ENCODE results near the gene DNM3.

The DNM3 gene

DNA sequence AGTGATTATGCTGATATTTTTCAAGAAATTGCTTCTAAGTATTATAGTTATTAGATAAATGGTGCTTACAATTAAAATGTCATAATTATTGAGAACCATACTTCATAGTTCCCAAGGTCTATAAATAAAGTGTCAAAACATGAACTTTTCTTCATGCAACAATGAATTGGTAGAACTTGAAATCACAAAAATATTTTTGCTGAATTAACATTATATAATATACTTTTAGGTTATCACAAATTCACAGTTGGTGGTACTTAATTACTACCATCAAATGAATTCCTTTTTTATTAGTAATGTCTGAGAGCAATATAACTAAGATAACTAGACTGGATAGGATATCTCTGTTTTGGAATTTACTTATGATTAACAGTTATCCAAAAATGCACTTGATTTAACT lies 4.7 kb downstream of the DNM3 start:
- no peak for DNase-seq
- Mint-ChIP-seq H3K4me1 (peaks cover 18% of the 10 kb centered on the region), H3K27me3 (peaks cover 37% of the 10 kb centered on the region), H3K4me3 (no peak overlapping the region), H3K27ac (no peak overlapping the region), H3K9me3 (no peaks in the 10 kb centered on the region)
- ATAC-seq: no peak

DNA sequence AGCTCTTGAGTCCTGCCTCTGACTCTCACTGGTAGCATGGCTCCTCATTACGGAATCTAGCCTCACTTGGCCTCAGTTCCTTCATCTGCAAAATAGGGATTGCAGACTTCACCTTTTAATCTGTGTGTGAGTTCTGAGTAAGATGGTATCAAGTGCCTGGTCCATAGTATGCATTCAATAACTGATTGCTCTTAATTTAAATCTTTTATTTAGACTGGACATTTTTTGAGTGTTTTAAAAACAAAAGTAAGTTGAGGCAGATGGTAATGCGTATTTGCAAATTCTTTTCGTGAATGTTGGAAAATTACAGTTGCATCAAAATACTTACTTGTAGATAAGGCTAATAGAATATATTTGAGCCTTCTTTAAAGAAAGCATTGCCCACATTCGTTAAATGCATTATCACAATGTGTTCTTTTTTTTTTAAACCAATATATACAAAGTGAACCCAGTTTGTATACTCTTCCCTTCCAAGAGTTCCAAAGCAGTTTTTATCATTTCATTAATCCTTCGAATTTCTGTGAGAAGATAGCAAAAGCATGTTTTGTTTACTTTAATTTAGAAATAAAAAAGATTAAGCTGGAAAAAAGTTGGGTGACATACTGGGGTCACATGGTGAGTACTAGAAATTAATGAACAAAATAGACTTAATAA lies 8.1 kb downstream of the DNM3 start:
- Mint-ChIP-seq H3K4me3 (no peak overlapping the region), H3K27me3 (peaks cover 11% of the 10 kb centered on the region), H3K4me1 (no peaks in the 10 kb centered on the region), H3K9me3 (no peaks in the 10 kb centered on the region), H3K27ac (no peak overlapping the region)
- no peak for ATAC-seq
- DNase-seq: no peak

DNA sequence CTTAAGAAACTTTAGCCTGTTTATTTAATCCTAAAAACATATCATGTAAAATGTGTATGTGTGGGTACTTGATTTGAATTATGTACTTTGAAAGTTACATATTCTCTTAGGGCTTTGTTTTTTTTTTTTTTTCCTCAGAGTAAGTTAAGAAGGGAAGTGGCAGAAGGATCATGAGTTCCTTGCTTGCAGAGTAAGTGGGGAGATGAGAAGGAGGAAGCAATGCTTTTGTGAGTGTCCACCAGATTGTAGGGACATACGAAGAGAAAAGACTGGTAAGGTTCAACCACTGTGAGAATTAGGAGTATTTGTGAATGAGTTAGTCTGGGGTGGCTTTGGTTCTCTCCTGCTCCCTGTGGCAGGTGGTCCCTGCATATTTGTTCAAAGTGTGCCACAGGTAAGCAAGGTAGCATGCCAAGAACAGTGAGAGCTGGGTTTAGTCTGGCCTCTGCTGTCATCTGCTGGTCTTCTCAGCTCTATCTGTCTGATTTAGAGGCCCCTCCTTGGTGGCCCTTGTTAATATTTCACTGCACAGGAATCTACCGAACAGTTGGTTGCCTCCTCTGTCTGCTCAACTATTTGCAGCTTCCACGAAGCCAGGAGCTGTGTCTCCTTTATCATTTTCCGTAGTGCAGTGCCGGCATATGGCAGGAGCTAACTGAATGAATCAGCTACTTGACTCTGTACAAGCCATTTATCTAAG lies 9.5 kb downstream of the DNM3 start:
- no peaks in the 10 kb centered on the region for H3K9me3 Mint-ChIP-seq
- ATAC-seq (no peak), DNase-seq (no peak)
- no peak overlapping the region for H3K4me3 Mint-ChIP-seq
- H3K27me3 Mint-ChIP-seq: peaks cover 7% of the 10 kb centered on the region
- H3K4me1 Mint-ChIP-seq: no peaks in the 10 kb centered on the region
- H3K27ac Mint-ChIP-seq: no peak overlapping the region

DNA sequence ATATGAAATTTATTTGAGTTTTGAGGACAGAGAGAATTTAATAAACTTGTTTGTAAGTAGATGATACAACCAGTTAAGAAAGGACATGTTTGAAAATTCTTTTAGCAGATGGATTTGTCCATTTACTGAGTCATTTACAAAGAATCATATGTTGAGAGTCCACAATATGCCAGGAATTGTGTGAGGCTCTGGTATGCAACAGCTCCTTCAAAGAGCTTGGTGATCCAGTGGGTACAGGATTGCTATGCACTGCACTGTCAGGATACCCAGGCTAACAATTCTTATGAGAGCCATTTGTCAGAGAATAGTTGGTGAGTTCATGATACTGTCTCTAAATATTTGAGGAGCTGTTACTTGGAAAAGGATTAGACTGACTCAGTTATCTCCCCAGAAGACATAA lies 11.0 kb downstream of the DNM3 start:
- peaks cover 0 to 6% of the 10 kb centered on the region in 2 donors for H3K9me3 Mint-ChIP-seq
- peaks cover 12% of the 10 kb centered on the region for H3K27me3 Mint-ChIP-seq
- DNase-seq: no peak
- no peak for ATAC-seq
- no peaks in the 10 kb centered on the region for H3K4me1 Mint-ChIP-seq
- no peak overlapping the region for H3K4me3 Mint-ChIP-seq
- no peak overlapping the region for H3K27ac Mint-ChIP-seq

DNA sequence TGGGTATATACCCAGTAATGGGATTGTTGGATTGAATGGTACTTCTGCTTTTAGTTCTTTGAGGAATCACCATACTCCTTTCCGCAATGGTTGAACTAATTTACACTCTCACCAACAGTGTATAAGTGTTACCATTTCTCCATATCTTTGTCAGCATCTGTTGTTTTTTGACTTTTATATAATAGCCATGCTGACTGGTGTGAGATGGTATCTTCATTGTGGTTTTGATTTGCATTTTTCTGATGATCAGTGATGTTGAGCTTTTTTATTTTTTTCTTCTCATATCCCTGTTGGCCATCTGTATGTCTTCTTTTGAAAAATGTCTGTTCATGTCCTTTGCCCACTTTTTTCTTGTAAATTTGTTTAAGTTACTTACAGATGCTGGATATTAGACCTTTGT lies 14.1 kb downstream of the DNM3 start:
- no peak overlapping the region for H3K4me3 Mint-ChIP-seq
- H3K27me3 Mint-ChIP-seq: peaks cover 12% of the 10 kb centered on the region
- peaks cover 0 to 10% of the 10 kb centered on the region in 2 donors for H3K9me3 Mint-ChIP-seq
- H3K27ac Mint-ChIP-seq: no peak overlapping the region
- H3K4me1 Mint-ChIP-seq: no peaks in the 10 kb centered on the region
- no peak for ATAC-seq
- DNase-seq: no peak

DNA sequence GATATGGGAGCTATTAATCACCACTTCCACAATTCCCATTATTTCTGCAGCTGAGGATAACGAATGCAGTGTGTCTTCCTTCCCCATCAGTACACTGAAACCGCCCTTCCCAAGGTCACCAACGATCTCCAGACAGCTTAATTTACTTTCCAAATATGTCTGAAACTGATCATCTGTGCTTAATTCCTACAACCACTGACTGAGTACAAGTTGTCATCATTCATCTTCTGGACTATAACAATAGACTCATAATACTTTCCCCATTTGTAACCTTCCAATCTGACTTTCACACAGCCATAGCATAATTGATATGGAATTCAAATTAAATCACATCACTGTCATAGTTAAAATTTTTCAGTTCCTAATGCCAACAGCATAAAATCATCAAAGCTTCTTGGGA lies 17.4 kb downstream of the DNM3 start:
- H3K4me3 Mint-ChIP-seq: no peak overlapping the region
- H3K27ac Mint-ChIP-seq: peak overlapping the region in 1 of 2 donors; percentile 42
- peaks cover 18% of the 10 kb centered on the region for H3K27me3 Mint-ChIP-seq
- peaks cover 0 to 10% of the 10 kb centered on the region in 2 donors for H3K9me3 Mint-ChIP-seq
- no peak for ATAC-seq
- DNase-seq: no peak
- no peaks in the 10 kb centered on the region for H3K4me1 Mint-ChIP-seq

DNA sequence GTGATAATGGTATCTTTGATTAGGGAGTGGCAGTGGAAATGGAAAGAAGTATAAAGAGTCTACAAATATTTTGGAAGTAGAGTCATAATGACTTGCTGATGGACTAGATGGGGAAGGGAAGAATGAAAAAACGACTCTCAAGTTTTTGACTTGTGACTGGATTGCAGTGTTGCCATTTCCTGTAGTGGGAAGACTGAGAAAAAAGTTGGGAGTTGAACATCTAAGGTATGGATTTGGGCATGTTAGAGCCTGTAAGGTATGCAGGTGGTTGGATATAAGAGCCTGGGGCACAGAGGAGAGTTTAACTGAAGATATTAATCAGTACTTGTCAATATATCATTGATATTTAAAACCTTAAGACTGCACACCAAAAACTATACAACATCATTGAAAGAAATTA lies 19.4 kb downstream of the DNM3 start:
- Mint-ChIP-seq H3K27ac (no peak overlapping the region), H3K9me3 (peaks cover 0 to 10% of the 10 kb centered on the region in 2 donors), H3K27me3 (peaks cover 18% of the 10 kb centered on the region), H3K4me3 (no peak overlapping the region), H3K4me1 (no peaks in the 10 kb centered on the region)
- DNase-seq: no peak
- no peak for ATAC-seq

DNA sequence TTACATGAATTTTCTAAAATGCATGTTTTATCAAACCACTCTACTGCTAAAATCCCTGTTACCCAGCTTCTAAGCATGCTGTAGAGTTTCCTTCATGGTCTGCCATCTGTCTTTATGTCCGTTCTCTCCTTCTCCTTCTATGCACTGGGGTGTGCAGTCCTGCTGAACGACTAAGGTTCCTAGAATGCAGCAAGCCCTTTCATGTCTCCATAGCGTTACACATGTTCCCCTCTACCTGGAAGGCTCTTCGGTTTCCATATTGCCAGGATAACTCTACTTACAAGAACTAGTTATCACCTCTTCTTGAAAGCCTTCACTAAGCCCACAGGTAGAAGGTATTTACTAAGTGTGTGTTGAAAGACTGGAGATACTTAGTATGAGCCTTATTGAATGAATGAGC lies 22.2 kb downstream of the DNM3 start:
- no peak for DNase-seq
- H3K9me3 Mint-ChIP-seq: no peaks in the 10 kb centered on the region
- no peak overlapping the region for H3K27ac Mint-ChIP-seq
- no peaks in the 10 kb centered on the region for H3K4me1 Mint-ChIP-seq
- peaks cover 7% of the 10 kb centered on the region for H3K27me3 Mint-ChIP-seq
- no peak for ATAC-seq
- no peak overlapping the region for H3K4me3 Mint-ChIP-seq

DNA sequence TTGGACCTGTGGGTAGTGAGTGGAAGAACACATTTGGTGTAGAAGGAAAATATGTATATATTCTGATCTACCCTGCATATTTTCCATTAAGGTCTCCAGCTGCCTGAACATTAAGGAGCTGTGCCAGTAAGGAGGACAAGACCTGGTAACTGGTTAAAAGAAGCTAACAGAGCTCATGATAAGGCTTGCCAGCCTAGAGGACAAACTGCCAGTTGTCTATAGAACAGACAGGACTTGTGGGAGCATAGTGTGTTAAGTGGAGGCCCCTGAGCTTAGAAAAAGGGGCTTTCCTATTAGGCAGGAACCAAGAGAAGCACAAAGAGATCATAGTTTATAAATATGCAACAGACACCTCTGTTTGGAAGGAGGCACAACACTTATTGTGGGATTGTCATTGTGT lies 23.0 kb downstream of the DNM3 start:
- Mint-ChIP-seq H3K27ac (no peak overlapping the region), H3K27me3 (peaks cover 7% of the 10 kb centered on the region), H3K4me3 (no peak overlapping the region), H3K9me3 (no peaks in the 10 kb centered on the region), H3K4me1 (no peaks in the 10 kb centered on the region)
- DNase-seq (no peak), ATAC-seq (no peak)

DNA sequence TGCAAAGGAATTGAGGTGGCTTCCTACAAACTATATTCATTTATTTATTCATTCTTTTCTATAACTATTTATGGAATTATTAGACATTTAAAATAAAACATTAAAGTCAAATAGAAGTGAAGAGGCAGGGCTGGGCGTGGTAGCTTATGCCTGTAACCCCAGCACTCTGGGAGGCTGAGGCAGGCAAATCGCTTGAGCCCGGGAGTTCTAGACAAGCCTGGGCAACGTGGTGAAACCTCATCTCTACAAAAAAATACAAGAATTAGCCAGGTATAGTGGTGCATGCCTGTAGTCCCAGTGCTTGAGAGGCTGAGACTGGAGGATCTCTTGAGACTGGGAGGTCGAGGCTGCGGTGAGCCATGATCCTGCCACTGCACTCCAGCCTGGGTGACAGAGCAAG lies 23.8 kb downstream of the DNM3 start:
- Mint-ChIP-seq H3K4me3 (no peak overlapping the region), H3K27me3 (peaks cover 7% of the 10 kb centered on the region), H3K4me1 (no peaks in the 10 kb centered on the region), H3K9me3 (no peaks in the 10 kb centered on the region), H3K27ac (no peak overlapping the region)
- no peak for ATAC-seq
- no peak for DNase-seq

DNA sequence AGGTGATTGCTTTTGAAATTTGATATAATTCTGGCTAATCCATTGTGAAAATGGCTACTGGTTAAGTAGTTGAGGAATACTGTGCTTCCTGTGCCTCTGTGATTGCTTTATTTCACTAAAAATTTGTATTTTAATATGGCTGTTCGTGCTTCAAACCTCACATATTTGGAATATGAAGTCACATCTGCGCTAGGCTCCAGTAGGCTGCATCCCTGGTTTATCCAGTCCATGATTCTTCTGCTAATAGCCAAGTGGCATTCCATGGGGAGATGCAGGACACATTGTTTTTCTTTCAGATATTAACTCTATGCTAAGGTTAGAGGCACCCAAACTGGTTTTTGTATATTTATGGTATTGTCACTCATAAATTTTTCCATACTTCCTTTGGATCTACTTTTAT lies 25.9 kb downstream of the DNM3 start:
- no peak for ATAC-seq
- no peak for DNase-seq
- H3K9me3 Mint-ChIP-seq: no peaks in the 10 kb centered on the region
- no peaks in the 10 kb centered on the region for H3K27me3 Mint-ChIP-seq
- H3K27ac Mint-ChIP-seq: no peak overlapping the region
- no peaks in the 10 kb centered on the region for H3K4me1 Mint-ChIP-seq
- no peak overlapping the region for H3K4me3 Mint-ChIP-seq

DNA sequence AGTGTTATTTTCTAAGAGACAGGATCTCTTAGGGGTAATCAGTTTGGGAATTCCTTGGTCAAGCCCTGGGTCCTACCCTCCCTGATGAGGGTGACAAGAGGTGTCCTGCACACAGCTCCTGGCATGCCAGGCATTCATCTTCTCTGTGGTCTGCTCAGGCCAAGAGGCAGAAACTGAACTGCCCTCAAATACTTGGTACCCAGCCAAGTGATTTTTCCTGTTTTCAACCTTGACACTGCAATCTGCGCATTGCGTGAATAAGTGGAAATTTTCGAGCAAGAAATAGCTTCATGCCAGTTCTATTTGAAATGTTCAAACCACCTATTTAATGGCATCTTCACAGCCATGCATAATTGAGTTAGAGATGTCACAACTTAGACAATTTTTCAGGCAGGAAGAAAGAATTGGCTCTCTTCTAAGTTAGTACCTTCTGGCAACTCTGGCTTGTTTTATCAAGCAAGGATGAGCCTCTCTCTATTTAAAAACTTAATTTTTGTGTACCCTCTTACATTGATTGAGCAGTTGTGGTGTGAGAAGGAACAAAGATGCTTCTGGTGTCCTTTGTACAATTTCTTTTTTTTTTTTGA lies 27.0 kb downstream of the DNM3 start:
- ATAC-seq (no peak), DNase-seq (no peak)
- no peak overlapping the region for H3K4me3 Mint-ChIP-seq
- H3K27me3 Mint-ChIP-seq: no peaks in the 10 kb centered on the region
- no peaks in the 10 kb centered on the region for H3K4me1 Mint-ChIP-seq
- peak overlapping the region in 1 of 2 donors; percentile 7 for H3K27ac Mint-ChIP-seq
- H3K9me3 Mint-ChIP-seq: no peaks in the 10 kb centered on the region

DNA sequence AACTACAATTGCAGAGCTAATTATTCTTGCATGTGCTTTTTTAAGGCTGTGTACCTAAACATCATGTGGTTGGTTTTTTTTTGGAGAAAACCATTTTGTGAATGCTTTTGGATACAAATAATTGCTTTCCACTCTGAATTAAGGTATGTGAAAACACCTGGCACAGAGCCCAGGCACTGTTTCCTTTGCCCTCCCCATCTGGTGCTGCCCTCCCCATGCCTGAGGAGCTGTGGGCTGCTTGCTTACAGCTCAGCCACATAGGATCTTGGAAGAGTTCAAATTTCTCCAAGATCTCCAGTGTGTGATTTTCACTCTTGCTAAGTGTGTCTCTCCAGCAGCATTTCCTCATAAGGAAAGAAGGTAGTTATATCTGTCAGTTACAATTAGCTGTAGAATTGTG lies 27.8 kb downstream of the DNM3 start:
- H3K4me1 Mint-ChIP-seq: no peaks in the 10 kb centered on the region
- H3K4me3 Mint-ChIP-seq: no peak overlapping the region
- H3K9me3 Mint-ChIP-seq: no peaks in the 10 kb centered on the region
- no peaks in the 10 kb centered on the region for H3K27me3 Mint-ChIP-seq
- ATAC-seq (no peak), DNase-seq (no peak)
- no peak overlapping the region for H3K27ac Mint-ChIP-seq

DNA sequence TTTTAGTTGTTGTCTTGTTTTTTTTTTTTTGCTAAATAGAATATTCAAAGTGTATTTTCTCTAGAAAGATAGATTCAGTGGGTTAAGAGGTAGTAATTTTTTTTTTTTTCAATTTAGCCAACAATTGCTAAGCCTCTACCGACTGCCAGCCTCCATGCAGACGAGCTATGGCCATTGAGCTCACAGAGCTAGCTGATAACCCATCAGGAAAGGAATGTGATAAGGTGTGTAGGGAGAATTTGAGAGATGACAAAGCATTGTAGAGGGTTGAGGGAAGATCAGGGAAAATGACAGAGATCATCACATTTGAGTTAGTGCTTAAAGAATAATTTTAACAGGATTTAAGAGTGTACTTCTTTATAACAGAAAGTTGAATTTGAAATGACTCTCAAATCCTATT lies 30.6 kb downstream of the DNM3 start:
- DNase-seq: no peak
- no peak for ATAC-seq

DNA sequence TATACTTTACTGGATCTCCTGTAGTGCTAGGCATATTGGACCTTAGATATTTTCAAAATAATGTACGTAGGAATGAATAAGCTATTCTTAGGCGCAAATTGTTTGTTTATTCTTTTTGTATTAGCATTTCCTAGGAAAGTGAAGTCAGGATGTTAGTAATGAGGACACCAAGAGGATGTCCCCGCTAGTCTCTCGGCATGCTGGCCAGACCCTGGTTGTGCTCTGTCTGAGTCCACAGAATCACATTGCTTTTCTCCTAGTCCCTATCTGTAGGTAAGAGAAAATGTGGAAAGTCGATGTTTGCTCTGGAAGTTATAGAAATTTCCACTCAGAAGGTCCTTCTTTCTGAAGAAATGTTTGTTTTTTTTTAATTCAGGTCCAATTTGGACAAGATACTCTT lies 31.1 kb downstream of the DNM3 start:
- Mint-ChIP-seq H3K9me3 (no peaks in the 10 kb centered on the region), H3K27ac (no peak overlapping the region), H3K4me1 (no peaks in the 10 kb centered on the region), H3K27me3 (no peaks in the 10 kb centered on the region), H3K4me3 (no peak overlapping the region)
- ATAC-seq: no peak
- no peak for DNase-seq

More for the DNA sequence above, 30.6 kb downstream of the DNM3 start:
- no peaks in the 10 kb centered on the region for H3K4me1 Mint-ChIP-seq
- no peak overlapping the region for H3K27ac Mint-ChIP-seq
- no peaks in the 10 kb centered on the region for H3K9me3 Mint-ChIP-seq
- H3K27me3 Mint-ChIP-seq: no peaks in the 10 kb centered on the region
- H3K4me3 Mint-ChIP-seq: no peak overlapping the region

DNA sequence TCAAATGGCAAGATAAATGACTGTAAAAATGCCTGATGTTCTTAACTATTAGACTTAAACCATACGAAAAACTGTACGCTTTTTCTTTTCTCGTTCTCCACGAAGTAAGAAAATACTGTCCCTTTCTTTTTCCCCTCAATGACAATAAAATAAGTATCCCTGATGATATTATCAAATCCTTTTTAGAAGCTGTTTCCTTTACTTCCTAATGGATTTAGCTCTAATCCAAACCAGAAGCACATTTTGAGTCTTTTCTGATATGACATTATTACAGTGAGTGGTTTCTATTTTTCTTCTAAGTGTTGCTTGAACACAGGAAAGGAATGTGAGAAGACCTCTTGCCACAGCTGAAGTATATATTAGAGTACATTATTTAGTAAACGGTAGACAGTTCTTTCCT lies 32.4 kb downstream of the DNM3 start:
- Mint-ChIP-seq H3K4me3 (no peak overlapping the region), H3K9me3 (no peaks in the 10 kb centered on the region), H3K27me3 (no peaks in the 10 kb centered on the region), H3K4me1 (no peaks in the 10 kb centered on the region), H3K27ac (no peak overlapping the region)
- no peak for DNase-seq
- ATAC-seq: no peak

Measured in stimulated activated naive CD8-positive, alpha-beta T cell treated with anti-CD3 and anti-CD28 coated beads, Interleukin-15, amount 100 ng/mL, for 72 hours (primary cell).